Measurements from ENCODE around the gene KIAA1958.

The KIAA1958 gene

GRCh38 chr9:112486221-112487007, at the start of gene KIAA1958:
TSS of gene KIAA1958 (plus strand) at chr9:112486827. CDS start at chr9:112574081, 87,254 bp downstream.
- DNase-seq (ENCODE audit: low read depth in 2 of 2) = peak; percentile 51 to 56

- no peak for DNase-seq (ENCODE audit: low read depth in 2 of 2)
These were observed 49.2 kb upstream of the KIAA1958 start for GRCh38 chr9:112437406-112437805.

- no peak for DNase-seq (ENCODE audit: low read depth in 2 of 2)
These were observed 47.5 kb upstream of the KIAA1958 start for GRCh38 chr9:112439171-112439570.

GRCh38 chr9:112439825-112440224, 46.8 kb upstream of the KIAA1958 start:
- DNase-seq (ENCODE audit: low read depth in 2 of 2) = no peak

GRCh38 chr9:112443200-112443599, 43.4 kb upstream of the KIAA1958 start:
- no peak for DNase-seq (ENCODE audit: low read depth in 2 of 2)

GRCh38 chr9:112443636-112444035, 43.0 kb upstream of the KIAA1958 start:
- DNase-seq (ENCODE audit: low read depth in 2 of 2) = no peak

- no peak for DNase-seq (ENCODE audit: low read depth in 2 of 2)
These were observed 41.4 kb upstream of the KIAA1958 start for GRCh38 chr9:112445196-112445595.

GRCh38 chr9:112446080-112446479, 40.5 kb upstream of the KIAA1958 start:
- no peak for DNase-seq (ENCODE audit: low read depth in 2 of 2)

GRCh38 chr9:112446526-112446925, 40.1 kb upstream of the KIAA1958 start:
- no peak for DNase-seq (ENCODE audit: low read depth in 2 of 2)

- peak; percentile 31 to 39 for DNase-seq (ENCODE audit: low read depth in 2 of 2)
These were observed 39.3 kb upstream of the KIAA1958 start for GRCh38 chr9:112447283-112447761.

GRCh38 chr9:112462855-112463254, 23.8 kb upstream of the KIAA1958 start:
- DNase-seq (ENCODE audit: low read depth in 2 of 2) = no peak

- no peak for DNase-seq (ENCODE audit: low read depth in 2 of 2)
These were observed 21.3 kb upstream of the KIAA1958 start for GRCh38 chr9:112465352-112465751.

- DNase-seq (ENCODE audit: low read depth in 2 of 2) = no peak
These were observed 13.6 kb upstream of the KIAA1958 start for GRCh38 chr9:112472996-112473395.

- DNase-seq (ENCODE audit: low read depth in 2 of 2) = no peak
These were observed 12.6 kb upstream of the KIAA1958 start for GRCh38 chr9:112473986-112474385.

GRCh38 chr9:112475318-112475717, 11.3 kb upstream of the KIAA1958 start:
- no peak for DNase-seq (ENCODE audit: low read depth in 2 of 2)

GRCh38 chr9:112477330-112477729, 9.3 kb upstream of the KIAA1958 start:
- no peak for DNase-seq (ENCODE audit: low read depth in 2 of 2)

GRCh38 chr9:112479221-112479620, 7.4 kb upstream of the KIAA1958 start:
- no peak for DNase-seq (ENCODE audit: low read depth in 2 of 2)

- DNase-seq (ENCODE audit: low read depth in 2 of 2) = no peak
These were observed 2.0 kb upstream of the KIAA1958 start for GRCh38 chr9:112484607-112485006.

GRCh38 chr9:112485574-112485973, 1.1 kb upstream of the KIAA1958 start:
- DNase-seq (ENCODE audit: low read depth in 2 of 2) = no peak

- peak in 1 of 2 experiments; percentile 23 for DNase-seq (ENCODE audit: low read depth in 2 of 2)
These were observed 576 bp downstream of the KIAA1958 start for GRCh38 chr9:112487008-112487798.

GRCh38 chr9:112487799-112488340, 1.2 kb downstream of the KIAA1958 start:
- no peak for DNase-seq (ENCODE audit: low read depth in 2 of 2)

GRCh38 chr9:112489039-112489546, 2.5 kb downstream of the KIAA1958 start:
- DNase-seq (ENCODE audit: low read depth in 2 of 2) = no peak

All from fibroblast of skin of left biceps (primary cell).